Measurements from ENCODE around the gene C18orf54. TPM values are rescaled to one million over a fixed set of nuclear protein-coding genes. Genes with fewer than 3 reads are reported as not detected.
"Not testable (repeated sequence)": the region's sequence is repeated elsewhere in the genome, so short reads cannot be mapped to it uniquely, and the experiment has no call there.

C18orf54 gene
- total RNA-seq, 2 donors from 2014 or later: 17.8 to 29.5 TPM

- Mint-ChIP-seq H3K4me3 (no peak overlapping the region), H3K27me3 (ENCODE audit: insufficient read depth) (no peaks in the 10 kb centered on the region), H3K4me1 (peaks cover 15% of the 10 kb centered on the region), H3K36me3 (ENCODE audit: low read depth) (peaks cover 3% of the 10 kb centered on the region), H3K9me3 (peaks cover 7% of the 10 kb centered on the region), H3K27ac (no peak overlapping the region)
- Histone ChIP-seq H3K4me1 (ENCODE audit: control insufficient read depth, insufficient read depth, low read length) (peaks cover 8% of the 10 kb centered on the region), H3K9me3 (ENCODE audit: control insufficient read depth, low read length) (peaks cover 13% of the 10 kb centered on the region), H3K27me3 (ENCODE audit: control insufficient read depth, insufficient read depth, low read length, poor library complexity, severe bottlenecking) (no peaks in the 10 kb centered on the region), H3K36me3 (ENCODE audit: control insufficient read depth, insufficient read depth, low read length) (peaks cover 22% of the 10 kb centered on the region), H3K27ac (ENCODE audit: low read depth, low read length) (no peak overlapping the region), H3K9ac (ENCODE audit: extremely low read depth, low read length, poor library complexity, severe bottlenecking) (no peak overlapping the region), H3K4me3 (ENCODE audit: low read length) (no peak overlapping the region)
- TF ChIP-seq, protein P1, sequence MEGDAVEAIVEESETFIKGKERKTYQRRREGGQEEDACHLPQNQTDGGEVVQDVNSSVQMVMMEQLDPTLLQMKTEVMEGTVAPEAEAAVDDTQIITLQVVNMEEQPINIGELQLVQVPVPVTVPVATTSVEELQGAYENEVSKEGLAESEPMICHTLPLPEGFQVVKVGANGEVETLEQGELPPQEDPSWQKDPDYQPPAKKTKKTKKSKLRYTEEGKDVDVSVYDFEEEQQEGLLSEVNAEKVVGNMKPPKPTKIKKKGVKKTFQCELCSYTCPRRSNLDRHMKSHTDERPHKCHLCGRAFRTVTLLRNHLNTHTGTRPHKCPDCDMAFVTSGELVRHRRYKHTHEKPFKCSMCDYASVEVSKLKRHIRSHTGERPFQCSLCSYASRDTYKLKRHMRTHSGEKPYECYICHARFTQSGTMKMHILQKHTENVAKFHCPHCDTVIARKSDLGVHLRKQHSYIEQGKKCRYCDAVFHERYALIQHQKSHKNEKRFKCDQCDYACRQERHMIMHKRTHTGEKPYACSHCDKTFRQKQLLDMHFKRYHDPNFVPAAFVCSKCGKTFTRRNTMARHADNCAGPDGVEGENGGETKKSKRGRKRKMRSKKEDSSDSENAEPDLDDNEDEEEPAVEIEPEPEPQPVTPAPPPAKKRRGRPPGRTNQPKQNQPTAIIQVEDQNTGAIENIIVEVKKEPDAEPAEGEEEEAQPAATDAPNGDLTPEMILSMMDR (conservative IDR thresholded peaks at IDR 0.05): no peak
- DNase-seq: no peak
- WGBS, 2 experiments (ENCODE audit: insufficient coverage in 1 of 2, insufficient read length in 1 of 2): 85 to 97% methylated on average over 5 to 8 of the region's 8 CpGs
Measured at GRCh38 chr18:54382733-54383252, 25.1 kb downstream of the C18orf54 start.

- Histone ChIP-seq H3K9me3 (ENCODE audit: control insufficient read depth, low read length) (peaks cover 18% of the 10 kb centered on the region), H3K4me3 (ENCODE audit: low read length) (no peak overlapping the region), H3K36me3 (ENCODE audit: control insufficient read depth, insufficient read depth, low read length) (no peaks in the 10 kb centered on the region), H3K9ac (ENCODE audit: extremely low read depth, low read length, poor library complexity, severe bottlenecking) (no peak overlapping the region), H3K27ac (ENCODE audit: low read depth, low read length) (no peak overlapping the region), H3K4me1 (ENCODE audit: control insufficient read depth, insufficient read depth, low read length) (peaks cover 12% of the 10 kb centered on the region), H3K27me3 (ENCODE audit: control insufficient read depth, insufficient read depth, low read length, poor library complexity, severe bottlenecking) (no peaks in the 10 kb centered on the region)
- Mint-ChIP-seq H3K36me3 (ENCODE audit: low read depth) (peaks cover 3% of the 10 kb centered on the region), H3K27ac (peak overlapping the region; percentile 37), H3K4me1 (peaks cover 30% of the 10 kb centered on the region), H3K9me3 (peaks cover 15% of the 10 kb centered on the region), H3K27me3 (ENCODE audit: insufficient read depth) (no peaks in the 10 kb centered on the region), H3K4me3 (no peak overlapping the region)
- TF ChIP-seq, protein P1 (conservative IDR thresholded peaks at IDR 0.05): peak; percentile 31
- DNase-seq: no peak
- WGBS, 2 experiments (ENCODE audit: insufficient coverage in 1 of 2, insufficient read length in 1 of 2): 73 to 90% methylated on average over 3 to 4 of the region's 4 CpGs
Measured at GRCh38 chr18:54386043-54386442, 28.3 kb downstream of the C18orf54 start.

DNA sequence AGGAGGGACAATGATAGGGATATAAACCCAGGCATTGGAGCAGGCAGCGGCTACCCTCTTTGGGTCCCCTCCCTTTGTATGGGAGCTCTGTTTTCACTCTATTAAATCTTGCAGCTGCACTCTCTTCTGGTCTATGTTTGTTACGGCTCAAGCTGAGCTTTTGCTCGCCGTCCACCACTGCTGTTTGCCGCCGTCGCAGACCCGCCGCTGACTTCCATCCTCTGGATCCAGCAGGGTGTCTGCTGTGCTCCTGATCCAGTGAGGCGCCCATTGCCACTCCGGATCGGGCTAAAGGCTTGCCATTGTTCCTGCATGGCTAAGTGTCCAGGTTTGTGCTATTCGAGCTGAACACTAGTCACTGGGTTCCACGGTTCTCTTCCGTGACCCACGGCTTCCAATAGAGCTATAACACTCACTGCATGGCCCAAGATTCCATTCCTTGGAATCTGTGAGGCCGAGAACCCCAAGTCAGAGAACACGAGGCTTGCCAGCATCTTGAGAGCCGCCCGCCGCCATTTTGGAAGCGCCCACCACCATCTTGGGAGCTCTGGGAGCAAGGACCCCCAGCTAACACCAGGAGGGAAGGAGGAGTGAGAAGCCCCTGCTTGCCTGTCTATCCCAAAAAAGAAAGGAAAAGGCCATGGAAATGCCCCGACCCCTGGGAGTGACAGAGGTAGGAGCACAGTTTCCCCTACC is 29.2 kb downstream of the C18orf54 start:
- WGBS, 2 experiments (ENCODE audit: insufficient coverage in 1 of 2, insufficient read length in 1 of 2): 95 to 96% methylated on average over 18 to 23 of the region's 23 CpGs
- not testable (repeated sequence) for H3K27ac ChIP-seq (ENCODE audit: low read depth, low read length); DNase-seq; H3K4me3 Mint-ChIP-seq; H3K9ac ChIP-seq (ENCODE audit: extremely low read depth, low read length, poor library complexity, severe bottlenecking); H3K36me3 Mint-ChIP-seq (ENCODE audit: low read depth); H3K27me3 ChIP-seq (ENCODE audit: control insufficient read depth, insufficient read depth, low read length, poor library complexity, severe bottlenecking); H3K36me3 ChIP-seq (ENCODE audit: control insufficient read depth, insufficient read depth, low read length); H3K27ac Mint-ChIP-seq; H3K27me3 Mint-ChIP-seq (ENCODE audit: insufficient read depth)
- Mint-ChIP-seq H3K9me3 (peaks cover 15% of the 10 kb centered on the region), H3K4me1 (peaks cover 30% of the 10 kb centered on the region)
- peaks cover 12% of the 10 kb centered on the region for H3K4me1 ChIP-seq (ENCODE audit: control insufficient read depth, insufficient read depth, low read length)
- H3K4me3 ChIP-seq (ENCODE audit: low read length): peak overlapping the region; percentile 26
- H3K9me3 ChIP-seq (ENCODE audit: control insufficient read depth, low read length): peaks cover 18% of the 10 kb centered on the region
